Right cardiac atrium (tissue), 5 donors: ENCODE data around the gene HMGXB4. TPM values are rescaled to one million over a fixed set of nuclear protein-coding genes. Genes with fewer than 3 reads are reported as not detected.

ENCODE experiments used
- ATAC-seq, 2 donors: fragments of 200-7000 bp; cut with Tn5 transposase; one replicate each; pipeline versions ENCODE4 v1.8.0 to v1.9.1; 2020; ENCODE audit warnings: moderate library complexity in 2 of 2, mild to moderate bottlenecking in 1 of 2
- DNase-seq, 3 donors: peaks; one replicate each; pipeline ENCODE4 v3.0.0-alpha.2; 2020
- H3K27ac ChIP-seq: one replicate; pipeline ENCODE4 v1.5.1; 2013; ENCODE audit warnings: mild to moderate bottlenecking, low read length, control low read depth, moderate library complexity
- H3K27me3 ChIP-seq: one replicate; pipeline ENCODE4 v1.6.1; 2013; ENCODE audit not compliant: control insufficient read depth, insufficient read depth
- H3K4me1 ChIP-seq: one replicate; pipeline ENCODE4 v1.6.1; 2013; ENCODE audit warnings: low read length; ENCODE audit not compliant: control insufficient read depth, insufficient read depth
- H3K4me3 ChIP-seq: one replicate; pipeline ENCODE4 v1.5.1; 2013; ENCODE audit warnings: low read length, control low read depth
- H3K9me3 ChIP-seq: one replicate; pipeline ENCODE4 v1.6.1; 2013; ENCODE audit warnings: low read length; ENCODE audit not compliant: control insufficient read depth
- WGBS: extraction: QIAGEN DNeasy Blood & Tissue Kit; methylation state at CpG from one replicate; pipeline ENCODE4 v1.1.7; 2013; 5-methylcytosine and 5-hydroxymethylcytosine counted together
- intact Hi-C, 4 donors: fragments of 100-400 bp; cut with DNase I; formaldehyde crosslinking; loops; one replicate each; pipeline versions ENCODE4 v1.11.0 to v1.14.0; 2022 to 2023
- polyA plus RNA-seq: library from polyadenylated mRNA; stranded (reverse); fragments of 200-250 nt; gene quantifications from one replicate; pipeline ENCODE4 v1.2.3, GENCODE V29; 2013
- total RNA-seq, 4 donors: library from RNA; stranded (reverse); fragmentation: NEBNext Ultra II Directional; extraction: Animal tissue kit (Norgen Biotek cat#: 25700); gene quantifications; one replicate each; pipeline ENCODE4 v1.2.1, GENCODE V29; 2021
- donor health status: healthy with polysubstance abuse.
- donor health status: DM: no; HTN: yes; CAD: no.
- donor health status: DM: no; HTN: no; CAD: no.
- donor health status: DM: no; HTN: yes; CAD: no; lungs with severe emphysema.
- donor health status: DM: yes; HTN: yes; CAD: no.

HMGXB4 gene
- total and polyA plus RNA-seq, 5 donors = 5.7 to 11.3 (median 10.5) TPM

GRCh38 chr22:35319244-35319985, 62.1 kb downstream of the HMGXB4 start:
- intact Hi-C loops = no loop called here
- H3K27me3 ChIP-seq = no peaks in the 10 kb centered on the region

DNA sequence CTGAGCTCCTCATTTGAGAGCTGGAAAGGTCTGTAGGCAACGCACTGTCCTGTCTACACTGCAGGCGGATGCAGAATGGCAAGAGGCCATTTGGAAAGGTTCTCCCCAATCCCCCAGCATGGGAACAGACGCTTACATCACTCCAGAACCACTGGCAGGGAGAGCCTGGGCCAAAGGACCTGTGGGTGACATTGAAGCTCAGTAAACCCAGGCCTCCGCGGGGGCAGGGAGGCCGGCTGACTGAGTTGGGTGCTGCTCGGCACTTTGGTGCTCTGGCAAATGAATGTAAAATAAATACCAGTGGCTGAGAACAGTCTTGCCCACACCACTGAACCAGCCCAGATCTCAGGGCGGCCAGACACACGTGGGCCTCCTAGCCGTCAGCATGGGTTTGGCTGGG, 64.8 kb downstream of the HMGXB4 start:
- Histone ChIP-seq H3K9me3 (no peaks in the 10 kb centered on the region), H3K4me3 (no peak overlapping the region), H3K27ac (peak overlapping the region; percentile 2), H3K27me3 (no peaks in the 10 kb centered on the region), H3K4me1 (no peaks in the 10 kb centered on the region)
- peak; percentile 28 to 29 for ATAC-seq
- peak in 2 of 3 donors; percentile 49 to 60 for DNase-seq
- WGBS = 81% methylated on average over 10 of the region's 10 CpGs
- intact Hi-C loops = no loop called here

More at GRCh38 chr22:35319244-35319985, 62.1 kb downstream of the HMGXB4 start:
- Histone ChIP-seq H3K4me1 (no peaks in the 10 kb centered on the region), H3K4me3 (no peak overlapping the region), H3K9me3 (no peaks in the 10 kb centered on the region), H3K27ac (no peak overlapping the region)
- DNase-seq (peak in 1 of 3 donors; percentile 11), ATAC-seq (no peak)
- 92% methylated on average over 18 of the region's 18 CpGs for WGBS

GRCh38 chr22:35322893-35323292, 65.6 kb downstream of the HMGXB4 start:
- H3K9me3 ChIP-seq = no peaks in the 10 kb centered on the region
- WGBS = 90% methylated on average over 15 of the region's 15 CpGs
- DNase-seq (peak in 2 of 3 donors; percentile 45 to 52), ATAC-seq (no peak)
- H3K4me1 ChIP-seq = no peaks in the 10 kb centered on the region
- no peaks in the 10 kb centered on the region for H3K27me3 ChIP-seq
- H3K27ac ChIP-seq = no peak overlapping the region
- intact Hi-C loops = no loop called here
- H3K4me3 ChIP-seq = no peak overlapping the region

GRCh38 chr22:35323305-35323704, 66.0 kb downstream of the HMGXB4 start:
- intact Hi-C loops = no loop called here
- Histone ChIP-seq H3K4me1 (no peaks in the 10 kb centered on the region), H3K9me3 (no peaks in the 10 kb centered on the region), H3K27ac (no peak overlapping the region), H3K27me3 (no peaks in the 10 kb centered on the region), H3K4me3 (no peak overlapping the region)
- WGBS = 96% methylated on average over 11 of the region's 11 CpGs
- DNase-seq (peak in 1 of 3 donors; percentile 42), ATAC-seq (no peak)

DNA sequence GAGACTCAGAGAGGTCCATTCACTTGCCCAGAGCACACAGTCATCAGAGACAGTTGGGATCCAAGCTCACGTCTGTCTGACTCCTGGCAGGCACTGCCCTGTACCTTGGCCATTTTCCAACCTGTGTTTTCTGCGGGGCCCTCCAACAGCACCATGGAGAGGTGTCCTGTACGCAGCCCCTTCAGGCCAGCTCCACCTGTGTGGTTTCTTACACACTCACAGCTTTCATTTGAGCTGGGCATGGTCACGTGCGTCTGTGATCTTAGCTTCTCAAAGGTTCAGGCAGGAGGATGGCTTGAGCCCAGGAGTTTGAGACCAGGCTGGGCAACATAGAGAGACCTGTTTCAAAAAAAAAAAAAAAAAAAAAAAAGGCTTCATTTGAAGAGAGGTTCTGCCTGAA, 66.8 kb downstream of the HMGXB4 start:
- Histone ChIP-seq H3K4me3 (no peak overlapping the region), H3K9me3 (no peaks in the 10 kb centered on the region), H3K4me1 (no peaks in the 10 kb centered on the region), H3K27me3 (no peaks in the 10 kb centered on the region), H3K27ac (no peak overlapping the region)
- 71% methylated on average over 5 of the region's 5 CpGs for WGBS
- DNase-seq = peak in 1 of 3 donors; percentile 29
- intact Hi-C loops = no loop called here
- no peak for ATAC-seq

- DNase-seq (peak in 1 of 3 donors; percentile 41), ATAC-seq (no peak)
Observed at GRCh38 chr22:35324762-35325161, 67.5 kb downstream of the HMGXB4 start.

DNA sequence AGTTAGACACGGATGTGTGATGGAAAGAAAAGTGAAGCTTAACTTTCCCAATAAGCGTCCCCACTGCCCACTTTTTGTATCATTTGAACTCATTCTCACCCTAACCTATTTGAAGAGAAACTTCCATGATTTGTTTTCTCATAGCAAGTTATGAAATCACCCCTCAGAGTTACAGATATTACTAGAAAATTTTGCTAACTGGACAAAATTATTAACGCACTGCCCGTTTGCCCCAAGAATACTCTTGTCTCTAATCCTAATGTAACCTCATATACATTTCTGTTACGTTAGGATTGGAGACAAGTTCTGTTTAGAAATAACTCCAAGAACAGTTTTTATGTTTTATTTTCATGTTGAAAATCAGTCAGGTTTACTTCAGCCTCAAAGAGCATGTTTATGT, 67.9 kb downstream of the HMGXB4 start:
- H3K27me3 ChIP-seq = no peaks in the 10 kb centered on the region
- DNase-seq (no peak), ATAC-seq (no peak)
- H3K4me1 ChIP-seq = no peaks in the 10 kb centered on the region
- no peaks in the 10 kb centered on the region for H3K9me3 ChIP-seq
- H3K4me3 ChIP-seq = no peak overlapping the region
- intact Hi-C loops = no loop called here
- 94% methylated on average over 5 of the region's 5 CpGs for WGBS
- no peak overlapping the region for H3K27ac ChIP-seq

More at GRCh38 chr22:35324762-35325161, 67.5 kb downstream of the HMGXB4 start:
- Histone ChIP-seq H3K27me3 (no peaks in the 10 kb centered on the region), H3K4me1 (no peaks in the 10 kb centered on the region), H3K27ac (no peak overlapping the region), H3K9me3 (no peaks in the 10 kb centered on the region), H3K4me3 (no peak overlapping the region)
- intact Hi-C loops = no loop called here
- 91% methylated on average over 4 of the region's 4 CpGs for WGBS

- Histone ChIP-seq H3K9me3 (no peaks in the 10 kb centered on the region), H3K4me3 (no peak overlapping the region), H3K27ac (no peak overlapping the region), H3K27me3 (no peaks in the 10 kb centered on the region), H3K4me1 (no peaks in the 10 kb centered on the region)
- DNase-seq (peak in 1 of 3 donors; percentile 37), ATAC-seq (no peak)
- 94% methylated on average over 17 of the region's 17 CpGs for WGBS
- intact Hi-C loops = no loop called here
Observed at GRCh38 chr22:35326854-35327562, 69.7 kb downstream of the HMGXB4 start.

GRCh38 chr22:35327690-35328471, 70.6 kb downstream of the HMGXB4 start:
- no peak overlapping the region for H3K4me3 ChIP-seq
- ATAC-seq (peak in 1 of 2 donors; percentile 3), DNase-seq (peak in 2 of 3 donors; percentile 49 to 52)
- intact Hi-C loops = no loop called here
- no peaks in the 10 kb centered on the region for H3K27me3 ChIP-seq
- H3K4me1 ChIP-seq = no peaks in the 10 kb centered on the region
- no peaks in the 10 kb centered on the region for H3K9me3 ChIP-seq
- 94% methylated on average over 21 of the region's 21 CpGs for WGBS
- H3K27ac ChIP-seq = no peak overlapping the region

DNA sequence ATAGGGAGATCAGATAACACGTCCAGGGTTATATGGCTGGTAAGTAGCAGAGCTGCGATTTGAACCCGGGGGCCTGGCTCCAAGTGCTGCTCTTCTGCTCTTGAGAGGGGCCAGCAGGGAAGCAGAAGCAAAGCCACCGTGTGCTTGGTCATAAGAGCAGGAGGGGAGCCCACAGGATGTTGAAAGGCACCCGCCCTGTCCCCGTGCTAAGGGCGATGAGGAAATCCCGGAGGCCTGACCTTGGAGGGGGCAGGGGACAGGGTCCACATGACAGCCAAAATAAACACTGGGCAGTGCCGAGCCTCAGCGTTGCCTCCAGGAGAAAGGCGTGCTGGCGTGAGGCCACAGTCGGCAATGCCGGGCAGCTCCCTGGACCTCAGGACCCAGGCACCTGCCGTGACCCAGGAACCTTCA, 71.2 kb downstream of the HMGXB4 start:
- peak; percentile 19 to 63 for ATAC-seq
- WGBS = 81% methylated on average over 15 of the region's 15 CpGs
- H3K4me3 ChIP-seq = no peak overlapping the region
- no peaks in the 10 kb centered on the region for H3K9me3 ChIP-seq
- intact Hi-C loops = no loop called here
- no peak overlapping the region for H3K27ac ChIP-seq
- DNase-seq = peak in 2 of 3 donors; percentile 72 to 74
- H3K27me3 ChIP-seq = no peaks in the 10 kb centered on the region
- H3K4me1 ChIP-seq = no peaks in the 10 kb centered on the region
